Endodermal cell (in vitro differentiated cells): Measurements from ENCODE around the gene SCML2. TPM values are rescaled to one million over a fixed set of nuclear protein-coding genes. Genes with fewer than 3 reads are reported as not detected.

ENCODE experiments used
- DNase-seq: peaks from one replicate; pipeline ENCODE4 v3.0.0-alpha.2; 2017
- H3K27ac ChIP-seq: 2 replicates; pipeline ENCODE4 v1.5.1; 2013; ENCODE audit warnings: mild to moderate bottlenecking, low read depth, low read length, moderate library complexity
- H3K27me3 ChIP-seq: 2 replicates; pipeline ENCODE4 v1.6.1; 2013; ENCODE audit warnings: mild to moderate bottlenecking, low read length, moderate library complexity; ENCODE audit not compliant: insufficient read depth, control insufficient read depth, poor library complexity, severe bottlenecking
- H3K36me3 ChIP-seq: 2 replicates; pipeline ENCODE4 v1.7.0; 2013; ENCODE audit warnings: mild to moderate bottlenecking, low read length, moderate library complexity; ENCODE audit not compliant: control insufficient read depth, insufficient read depth
- H3K4me1 ChIP-seq: one replicate; pipeline ENCODE4 v1.7.0; 2013; ENCODE audit warnings: low read length; ENCODE audit not compliant: control insufficient read depth, insufficient read depth
- H3K4me3 ChIP-seq: 2 replicates; pipeline ENCODE4 v1.5.1; 2013; ENCODE audit warnings: mild to moderate bottlenecking, low read length, moderate library complexity
- H3K9ac ChIP-seq: 2 replicates; pipeline ENCODE4 v1.6.1; 2013; ENCODE audit warnings: mild to moderate bottlenecking, low read length, moderate library complexity; ENCODE audit not compliant: poor library complexity, severe bottlenecking; ENCODE audit errors: extremely low read depth
- H3K9me3 ChIP-seq: 2 replicates; pipeline ENCODE4 v1.6.1; 2013; ENCODE audit warnings: mild to moderate bottlenecking, low read length, moderate library complexity; ENCODE audit not compliant: control insufficient read depth
- H3K27ac Mint-ChIP-seq: 2 replicates; pipeline ENCODE4 v1.8.0; 2020; ENCODE audit warnings: mixed read lengths
- H3K27me3 Mint-ChIP-seq: 2 replicates; pipeline ENCODE4 v1.8.0; 2021; ENCODE audit warnings: mild to moderate bottlenecking, mixed read lengths; ENCODE audit not compliant: insufficient read depth
- H3K36me3 Mint-ChIP-seq: 2 replicates; pipeline ENCODE4 v1.8.0; 2020; ENCODE audit warnings: low read depth, mixed read lengths
- H3K4me1 Mint-ChIP-seq: 2 replicates; pipeline ENCODE4 v1.8.0; 2020; ENCODE audit warnings: mixed read lengths
- H3K4me3 Mint-ChIP-seq: 2 replicates; pipeline ENCODE4 v1.8.0; 2020; ENCODE audit warnings: mild to moderate bottlenecking, moderate library complexity, mixed read lengths
- H3K9me3 Mint-ChIP-seq: 2 replicates; pipeline ENCODE4 v1.8.0; 2020; ENCODE audit warnings: mild to moderate bottlenecking, mixed read lengths
- WGBS, 2 experiments: methylation state at CpG; one replicate each; pipeline versions ENCODE4 v1.1.5 to v1.1.7; 2013; ENCODE audit warnings: missing lambda C conversion rate in 2 of 2, mixed read lengths in 1 of 2; ENCODE audit not compliant: insufficient coverage in 1 of 2, insufficient read length in 1 of 2; 5-methylcytosine and 5-hydroxymethylcytosine counted together
- total RNA-seq, 2 donors: library from RNA; stranded (reverse); fragmentation: NEBNext Ultra II Directional in 1 of 2; extraction: Animal tissue kit (Norgen Biotek cat#: 25700) in 1 of 2; gene quantifications; 2 replicates in 1 of 2; 3 replicates in 1 of 2; pipeline ENCODE4 v1.2.1, GENCODE V29; 2021
- TF ChIP-seq, protein P1 (sequence below): fragments of 200-600 bp; sonication (generic); conservative IDR thresholded peaks from 2 replicates; pipeline ENCODE4 v1.5.0; 2021; ENCODE audit warnings: antibody characterized with exemption, mild to moderate bottlenecking

Gene SCML2
- total RNA-seq, 2 donors from 2014 or later, result 16.8 to 22.8 TPM

DNA sequence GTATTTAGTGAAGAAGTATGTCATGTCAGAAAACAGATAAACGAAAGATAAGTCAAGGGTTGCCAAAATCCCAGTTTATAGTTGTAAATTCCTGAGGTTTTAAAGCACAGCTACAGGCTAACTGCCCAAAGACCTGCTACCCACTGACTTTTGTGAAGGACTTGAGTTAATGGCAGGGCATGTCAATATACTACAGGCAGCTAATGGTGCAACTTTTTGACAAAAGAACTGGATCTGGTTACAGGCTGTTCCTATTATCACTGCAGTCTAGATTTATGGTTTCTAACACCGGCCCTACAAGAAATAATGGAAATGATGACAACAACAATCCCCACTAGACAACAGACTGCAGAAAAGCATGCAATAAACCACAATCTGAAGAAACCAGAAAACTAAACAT, 6.4 kb downstream of the SCML2 start:
- DNase-seq, result no peak
- H3K4me3 Mint-ChIP-seq, result no peak overlapping the region
- Histone ChIP-seq H3K27ac (no peak overlapping the region), H3K36me3 (no peaks in the 10 kb centered on the region), H3K4me3 (no peak overlapping the region), H3K9ac (no peak overlapping the region), H3K27me3 (no peaks in the 10 kb centered on the region), H3K9me3 (no peaks in the 10 kb centered on the region), H3K4me1 (no peaks in the 10 kb centered on the region)
- H3K27me3 Mint-ChIP-seq, result no peaks in the 10 kb centered on the region
- WGBS, 2 experiments, result 91% methylated on average over 2 of the region's 2 CpGs; no CpG with 5 or more reads in 1 of the 2 experiments
- peaks cover 5% of the 10 kb centered on the region for H3K4me1 Mint-ChIP-seq
- H3K36me3 Mint-ChIP-seq, result no peaks in the 10 kb centered on the region
- TF ChIP-seq, protein P1, sequence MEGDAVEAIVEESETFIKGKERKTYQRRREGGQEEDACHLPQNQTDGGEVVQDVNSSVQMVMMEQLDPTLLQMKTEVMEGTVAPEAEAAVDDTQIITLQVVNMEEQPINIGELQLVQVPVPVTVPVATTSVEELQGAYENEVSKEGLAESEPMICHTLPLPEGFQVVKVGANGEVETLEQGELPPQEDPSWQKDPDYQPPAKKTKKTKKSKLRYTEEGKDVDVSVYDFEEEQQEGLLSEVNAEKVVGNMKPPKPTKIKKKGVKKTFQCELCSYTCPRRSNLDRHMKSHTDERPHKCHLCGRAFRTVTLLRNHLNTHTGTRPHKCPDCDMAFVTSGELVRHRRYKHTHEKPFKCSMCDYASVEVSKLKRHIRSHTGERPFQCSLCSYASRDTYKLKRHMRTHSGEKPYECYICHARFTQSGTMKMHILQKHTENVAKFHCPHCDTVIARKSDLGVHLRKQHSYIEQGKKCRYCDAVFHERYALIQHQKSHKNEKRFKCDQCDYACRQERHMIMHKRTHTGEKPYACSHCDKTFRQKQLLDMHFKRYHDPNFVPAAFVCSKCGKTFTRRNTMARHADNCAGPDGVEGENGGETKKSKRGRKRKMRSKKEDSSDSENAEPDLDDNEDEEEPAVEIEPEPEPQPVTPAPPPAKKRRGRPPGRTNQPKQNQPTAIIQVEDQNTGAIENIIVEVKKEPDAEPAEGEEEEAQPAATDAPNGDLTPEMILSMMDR, result no peak
- H3K27ac Mint-ChIP-seq, result no peak overlapping the region
- peaks cover 38% of the 10 kb centered on the region for H3K9me3 Mint-ChIP-seq

DNA sequence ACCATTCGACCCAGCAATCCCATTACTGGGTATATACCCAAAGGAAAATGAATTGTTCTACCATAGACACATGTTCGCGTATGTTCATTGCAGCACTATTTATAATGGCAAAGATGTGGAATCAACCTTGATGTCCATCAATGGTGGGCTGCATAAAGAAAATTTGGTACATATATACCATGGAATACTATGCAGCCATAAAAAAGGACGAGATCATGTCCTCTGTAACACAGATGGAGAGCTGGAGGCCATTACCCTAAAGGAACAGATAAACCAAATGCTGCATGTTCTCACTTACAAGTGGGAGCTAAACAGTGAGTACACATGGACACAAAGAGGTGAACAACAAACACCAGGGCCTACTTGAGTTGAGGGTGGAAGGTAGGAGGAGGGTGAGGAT, 45.1 kb downstream of the SCML2 start:
- H3K4me1 Mint-ChIP-seq, result no peaks in the 10 kb centered on the region
- no peak for DNase-seq
- peaks cover 39% of the 10 kb centered on the region for H3K36me3 Mint-ChIP-seq
- H3K27ac Mint-ChIP-seq, result no peak overlapping the region
- H3K9me3 ChIP-seq, result peaks cover 13% of the 10 kb centered on the region
- H3K4me1 ChIP-seq, result no peaks in the 10 kb centered on the region
- peaks cover 9% of the 10 kb centered on the region for H3K36me3 ChIP-seq
- H3K27me3 ChIP-seq, result no peaks in the 10 kb centered on the region
- H3K27ac ChIP-seq, result no peak overlapping the region
- H3K4me3 ChIP-seq, result no peak overlapping the region
- TF ChIP-seq, protein P1, result no peak
- peaks cover 65% of the 10 kb centered on the region for H3K9me3 Mint-ChIP-seq
- no peak overlapping the region for H3K9ac ChIP-seq
- no peak overlapping the region for H3K4me3 Mint-ChIP-seq
- no peaks in the 10 kb centered on the region for H3K27me3 Mint-ChIP-seq
- WGBS, 2 experiments, result 100% methylated on average over 4 of the region's 4 CpGs; no CpG with 5 or more reads in 1 of the 2 experiments

DNA sequence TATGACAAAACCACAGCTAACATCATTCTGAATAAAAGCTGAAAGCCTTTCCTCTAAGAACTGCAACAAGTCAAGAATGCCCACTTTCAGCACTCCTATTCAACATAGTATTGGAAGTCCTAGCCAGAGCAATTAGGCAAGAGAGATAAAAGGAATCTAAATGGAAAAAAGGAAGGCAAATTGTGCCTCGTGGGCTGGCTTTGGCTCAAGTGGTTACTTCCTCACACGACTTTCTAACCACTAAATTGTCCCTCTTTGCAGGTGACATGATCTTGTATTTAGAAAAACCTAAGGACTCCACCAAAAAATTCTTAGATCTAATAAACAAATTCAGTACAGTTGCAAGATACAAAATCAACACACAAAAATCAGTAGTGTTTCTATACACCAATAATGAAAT, 57.2 kb downstream of the SCML2 start:
- WGBS, 2 experiments, result 84 to 92% methylated on average over 2 of the region's 2 CpGs
- Histone ChIP-seq H3K4me1 (no peaks in the 10 kb centered on the region), H3K9ac (no peak overlapping the region), H3K27me3 (no peaks in the 10 kb centered on the region), H3K27ac (no peak overlapping the region), H3K4me3 (no peak overlapping the region), H3K36me3 (no peaks in the 10 kb centered on the region), H3K9me3 (no peaks in the 10 kb centered on the region)
- no peaks in the 10 kb centered on the region for H3K27me3 Mint-ChIP-seq
- TF ChIP-seq, protein P1, result no peak
- H3K9me3 Mint-ChIP-seq, result peaks cover 67% of the 10 kb centered on the region
- no peak overlapping the region for H3K4me3 Mint-ChIP-seq
- DNase-seq, result no peak
- no peaks in the 10 kb centered on the region for H3K4me1 Mint-ChIP-seq
- no peak overlapping the region for H3K27ac Mint-ChIP-seq
- H3K36me3 Mint-ChIP-seq, result peaks cover 5% of the 10 kb centered on the region
